Stimulated activated naive CD8-positive, alpha-beta T cell treated with anti-CD3 and anti-CD28 coated beads, Interleukin-15, amount 100 ng/mL, for 72 hours (primary cell): ENCODE measurements around the gene CDH12.

Source experiments
- ATAC-seq: fragments of 150-1000 bp; cut with Tn5 transposase; 2 replicates; pipeline ENCODE4 v1.10.0; 2021; ENCODE audit warnings: mild to moderate bottlenecking, moderate library complexity
- DNase-seq, 2 donors: peaks; one replicate each; pipeline ENCODE4 v3.0.0; 2021 to 2022
- H3K27ac Mint-ChIP-seq, 2 donors: one replicate each; pipeline ENCODE4 v1.8.0; 2022; ENCODE audit warnings: mild to moderate bottlenecking in 2 of 2, mixed read lengths in 2 of 2, moderate library complexity in 2 of 2
- H3K27me3 Mint-ChIP-seq: one replicate; pipeline ENCODE4 v1.8.0; 2022; ENCODE audit warnings: mixed read lengths
- H3K4me1 Mint-ChIP-seq: one replicate; pipeline ENCODE4 v1.8.0; 2022; ENCODE audit warnings: mild to moderate bottlenecking, mixed read lengths
- H3K4me3 Mint-ChIP-seq, 2 donors: one replicate each; pipeline ENCODE4 v1.8.0; 2022; ENCODE audit warnings: mild to moderate bottlenecking in 2 of 2, mixed read lengths in 2 of 2, moderate library complexity in 1 of 2
- H3K9me3 Mint-ChIP-seq, 2 donors: one replicate each; pipeline ENCODE4 v1.8.0; 2022; ENCODE audit warnings: mixed read lengths in 2 of 2

The CDH12 gene

DNA sequence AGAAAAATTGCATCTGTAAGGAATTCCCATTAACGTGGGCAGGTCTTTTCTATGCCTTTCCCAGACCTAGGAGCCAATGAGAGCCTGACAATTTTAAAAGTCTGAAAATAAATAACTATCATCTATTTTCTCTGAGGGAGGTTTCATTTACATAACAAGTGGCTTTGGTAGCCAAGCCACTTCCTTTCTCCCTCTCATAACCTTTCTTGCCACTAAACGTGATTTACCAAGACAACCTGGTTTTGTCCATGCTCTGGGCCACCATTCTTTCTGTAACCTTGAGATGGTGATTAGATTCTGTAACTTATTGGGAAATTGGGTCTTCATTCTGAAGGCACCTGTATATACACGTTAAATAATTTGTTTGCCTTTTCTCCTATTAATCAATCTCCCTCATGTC is 1046.9 kb downstream of the CDH12 start:
- H3K9me3 Mint-ChIP-seq, result no peaks in the 10 kb centered on the region
- H3K4me3 Mint-ChIP-seq, result no peak overlapping the region
- H3K4me1 Mint-ChIP-seq, result no peaks in the 10 kb centered on the region
- no peak overlapping the region for H3K27ac Mint-ChIP-seq
- no peak for DNase-seq
- peaks cover 6% of the 10 kb centered on the region for H3K27me3 Mint-ChIP-seq
- ATAC-seq, result no peak

GRCh38 chr5:21802869-21803490 is 1050.2 kb downstream of the CDH12 start:
- Mint-ChIP-seq H3K4me1 (no peaks in the 10 kb centered on the region), H3K27ac (no peak overlapping the region), H3K27me3 (no peaks in the 10 kb centered on the region), H3K4me3 (no peak overlapping the region), H3K9me3 (peaks cover 7 to 9% of the 10 kb centered on the region in 2 donors)
- ATAC-seq (no peak), DNase-seq (no peak)

- Mint-ChIP-seq H3K27me3 (no peaks in the 10 kb centered on the region), H3K4me1 (no peaks in the 10 kb centered on the region), H3K27ac (no peak overlapping the region), H3K9me3 (peaks cover 7 to 9% of the 10 kb centered on the region in 2 donors), H3K4me3 (no peak overlapping the region)
- ATAC-seq, result no peak
- no peak for DNase-seq
Measured at GRCh38 chr5:21802100-21802499, 1051.0 kb downstream of the CDH12 start.

DNA sequence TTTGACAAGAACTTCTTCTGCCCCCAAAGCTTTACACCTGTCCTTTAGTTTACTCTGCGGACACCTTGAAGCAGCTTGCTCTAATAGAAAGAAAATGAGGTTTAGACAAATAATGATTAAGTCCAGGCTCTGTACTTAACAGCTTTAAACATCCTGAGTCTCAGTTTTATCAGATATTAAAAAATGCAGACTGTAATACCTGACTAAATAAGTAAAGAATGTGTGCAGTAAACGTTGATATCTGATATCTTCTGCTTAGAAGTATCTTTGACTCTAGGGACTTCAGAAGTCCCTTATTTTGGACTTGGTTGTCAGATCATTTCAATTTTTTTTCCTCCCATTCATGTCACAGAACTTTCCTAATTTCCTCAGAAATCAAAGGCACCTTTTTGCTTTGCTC is 1060.4 kb downstream of the CDH12 start:
- H3K27me3 Mint-ChIP-seq, result no peaks in the 10 kb centered on the region
- no peaks in the 10 kb centered on the region for H3K4me1 Mint-ChIP-seq
- DNase-seq (no peak), ATAC-seq (no peak)
- H3K4me3 Mint-ChIP-seq, result no peak overlapping the region
- no peak overlapping the region for H3K27ac Mint-ChIP-seq
- peaks cover 3 to 6% of the 10 kb centered on the region in 2 donors for H3K9me3 Mint-ChIP-seq

DNA sequence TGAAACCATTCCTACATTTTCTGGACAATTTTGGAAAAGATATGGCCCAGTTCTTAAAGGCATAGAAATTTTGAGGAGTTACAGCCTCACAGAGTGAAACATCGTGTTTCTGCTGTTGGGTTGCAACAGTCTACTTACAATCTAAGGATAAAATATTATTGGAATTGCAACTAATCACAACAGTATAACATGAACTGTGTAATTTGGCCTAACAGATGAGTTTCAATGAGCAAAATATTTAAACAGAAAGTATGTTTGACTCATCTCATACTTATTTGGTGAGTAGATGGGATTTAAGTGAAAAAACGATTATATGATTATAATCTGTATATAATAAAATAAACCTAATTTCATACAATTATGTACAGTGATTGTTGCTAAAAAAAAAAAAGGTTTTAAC is 1061.8 kb downstream of the CDH12 start:
- ATAC-seq, result no peak
- H3K27me3 Mint-ChIP-seq, result no peaks in the 10 kb centered on the region
- H3K9me3 Mint-ChIP-seq, result peaks cover 8 to 13% of the 10 kb centered on the region in 2 donors
- H3K27ac Mint-ChIP-seq, result no peak overlapping the region
- DNase-seq, result no peak
- no peaks in the 10 kb centered on the region for H3K4me1 Mint-ChIP-seq
- H3K4me3 Mint-ChIP-seq, result no peak overlapping the region

DNA sequence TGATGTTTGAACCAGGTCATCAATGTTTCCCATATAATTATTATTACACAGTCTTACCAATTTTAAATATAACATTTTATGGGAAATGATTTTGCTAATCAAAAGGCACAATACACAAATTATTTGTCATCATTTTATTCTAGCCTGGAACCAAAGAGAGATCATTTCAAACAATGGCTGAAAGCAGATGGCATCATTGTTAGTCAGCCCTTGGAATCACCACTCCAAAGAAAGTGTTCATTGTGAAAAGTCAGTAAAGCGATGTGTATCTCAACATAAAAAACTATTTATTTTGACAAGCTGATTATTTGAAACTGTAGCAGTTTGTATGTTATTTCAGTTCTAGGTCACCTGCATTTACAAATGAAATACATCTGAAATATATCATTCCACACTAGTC is 1068.7 kb downstream of the CDH12 start:
- H3K27me3 Mint-ChIP-seq, result no peaks in the 10 kb centered on the region
- H3K9me3 Mint-ChIP-seq, result peaks cover 8 to 21% of the 10 kb centered on the region in 2 donors
- DNase-seq, result no peak
- H3K4me1 Mint-ChIP-seq, result no peaks in the 10 kb centered on the region
- no peak overlapping the region for H3K27ac Mint-ChIP-seq
- no peak overlapping the region for H3K4me3 Mint-ChIP-seq
- ATAC-seq, result no peak

GRCh38 chr5:21783074-21783679 is 1070.0 kb downstream of the CDH12 start:
- no peaks in the 10 kb centered on the region for H3K4me1 Mint-ChIP-seq
- peaks cover 7 to 19% of the 10 kb centered on the region in 2 donors for H3K9me3 Mint-ChIP-seq
- ATAC-seq (no peak), DNase-seq (no peak)
- no peaks in the 10 kb centered on the region for H3K27me3 Mint-ChIP-seq
- H3K27ac Mint-ChIP-seq, result no peak overlapping the region
- H3K4me3 Mint-ChIP-seq, result no peak overlapping the region

DNA sequence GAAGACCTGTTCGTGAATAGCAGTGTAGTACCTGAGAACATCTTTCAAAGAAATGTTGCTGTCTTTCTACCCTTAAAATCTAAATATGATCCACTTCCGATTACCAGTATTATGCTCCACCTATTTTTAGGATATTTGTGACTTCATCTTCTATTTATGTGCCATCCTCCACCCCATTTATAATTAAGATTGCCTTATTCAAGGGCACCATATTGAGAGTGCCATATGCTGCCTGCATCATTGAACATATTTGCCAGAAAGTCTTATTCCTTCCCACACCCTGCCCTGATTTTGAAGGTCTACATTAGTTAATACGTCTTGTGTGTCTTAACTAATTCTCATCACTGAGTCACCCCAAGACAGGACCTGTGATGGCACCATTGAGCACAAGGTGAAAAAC is 1076.7 kb downstream of the CDH12 start:
- H3K27ac Mint-ChIP-seq, result no peak overlapping the region
- no peak overlapping the region for H3K4me3 Mint-ChIP-seq
- peaks cover 9 to 24% of the 10 kb centered on the region in 2 donors for H3K9me3 Mint-ChIP-seq
- ATAC-seq (no peak), DNase-seq (no peak)
- H3K4me1 Mint-ChIP-seq, result no peaks in the 10 kb centered on the region
- H3K27me3 Mint-ChIP-seq, result no peaks in the 10 kb centered on the region

DNA sequence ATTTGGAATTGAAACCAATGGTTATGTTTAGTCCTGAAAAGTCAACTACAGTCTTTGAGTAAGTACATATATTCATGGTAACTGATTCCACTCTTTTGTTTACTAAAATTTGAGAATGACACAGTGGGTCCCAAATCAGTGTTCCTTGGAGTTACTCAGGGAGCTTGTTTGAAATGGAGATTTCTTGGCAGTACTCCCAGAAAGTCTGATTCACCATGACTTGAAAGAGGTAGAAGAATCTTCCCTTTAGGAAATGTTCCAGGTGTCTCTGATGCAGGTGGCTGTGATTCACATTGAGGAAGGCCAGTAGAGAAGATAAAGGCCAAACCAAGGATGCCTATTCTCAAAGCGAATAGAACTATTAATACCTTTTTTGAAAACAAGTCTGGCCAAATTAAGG is 1078.3 kb downstream of the CDH12 start:
- peaks cover 9 to 24% of the 10 kb centered on the region in 2 donors for H3K9me3 Mint-ChIP-seq
- H3K27ac Mint-ChIP-seq, result no peak overlapping the region
- ATAC-seq (no peak), DNase-seq (no peak)
- H3K27me3 Mint-ChIP-seq, result no peaks in the 10 kb centered on the region
- H3K4me1 Mint-ChIP-seq, result no peaks in the 10 kb centered on the region
- H3K4me3 Mint-ChIP-seq, result no peak overlapping the region

GRCh38 chr5:21774281-21774680 is 1078.9 kb downstream of the CDH12 start:
- Mint-ChIP-seq H3K4me1 (no peaks in the 10 kb centered on the region), H3K27ac (no peak overlapping the region)

DNA sequence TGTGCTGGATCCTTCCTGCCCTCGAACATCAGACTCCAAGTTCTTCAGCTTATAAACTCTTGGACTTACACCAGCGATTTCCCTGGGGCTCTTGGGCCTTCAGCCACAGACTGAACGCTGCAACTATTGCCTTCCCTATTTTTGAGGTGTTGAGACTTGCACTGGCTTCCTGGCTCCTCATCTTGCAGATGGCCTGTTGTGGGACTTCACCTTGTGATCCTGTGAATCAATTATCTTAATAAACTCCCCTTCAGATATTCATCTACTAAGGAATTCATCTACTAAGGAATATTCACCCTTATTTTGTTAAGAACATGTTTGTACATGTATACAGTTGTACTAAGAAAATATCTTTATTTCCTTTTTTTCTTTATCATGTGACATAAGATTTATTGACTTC is 1079.7 kb downstream of the CDH12 start:
- DNase-seq (no peak), ATAC-seq (no peak)
- Mint-ChIP-seq H3K27me3 (no peaks in the 10 kb centered on the region), H3K27ac (no peak overlapping the region), H3K4me1 (no peaks in the 10 kb centered on the region), H3K9me3 (peaks cover 9 to 24% of the 10 kb centered on the region in 2 donors), H3K4me3 (no peak overlapping the region)

More at GRCh38 chr5:21774281-21774680, 1078.9 kb downstream of the CDH12 start:
- Mint-ChIP-seq H3K27me3 (no peaks in the 10 kb centered on the region), H3K9me3 (peaks cover 9 to 24% of the 10 kb centered on the region in 2 donors), H3K4me3 (no peak overlapping the region)
- ATAC-seq (no peak), DNase-seq (no peak)

DNA sequence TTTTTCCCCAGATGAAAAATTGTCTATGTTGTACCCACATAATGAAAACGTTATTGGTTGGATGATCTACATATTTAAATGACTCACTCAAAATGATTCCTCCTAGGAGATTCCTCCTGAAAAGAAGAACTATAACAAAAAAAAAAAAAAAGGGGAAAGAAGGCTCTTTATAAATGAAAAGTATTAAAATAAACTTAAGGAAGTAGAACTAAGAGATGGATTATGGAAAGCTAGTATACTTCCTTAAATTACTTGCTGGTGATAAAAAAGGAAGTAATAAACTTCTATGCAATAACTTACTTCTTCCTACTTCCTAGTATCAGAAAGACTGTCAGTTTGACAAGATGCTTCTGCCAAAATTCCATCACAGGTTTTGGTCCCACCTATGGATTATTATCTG is 1087.7 kb downstream of the CDH12 start:
- Mint-ChIP-seq H3K27me3 (no peaks in the 10 kb centered on the region), H3K4me3 (no peak overlapping the region), H3K4me1 (no peaks in the 10 kb centered on the region), H3K9me3 (peaks cover 0 to 5% of the 10 kb centered on the region in 2 donors), H3K27ac (no peak overlapping the region)
- DNase-seq, result no peak
- no peak for ATAC-seq

DNA sequence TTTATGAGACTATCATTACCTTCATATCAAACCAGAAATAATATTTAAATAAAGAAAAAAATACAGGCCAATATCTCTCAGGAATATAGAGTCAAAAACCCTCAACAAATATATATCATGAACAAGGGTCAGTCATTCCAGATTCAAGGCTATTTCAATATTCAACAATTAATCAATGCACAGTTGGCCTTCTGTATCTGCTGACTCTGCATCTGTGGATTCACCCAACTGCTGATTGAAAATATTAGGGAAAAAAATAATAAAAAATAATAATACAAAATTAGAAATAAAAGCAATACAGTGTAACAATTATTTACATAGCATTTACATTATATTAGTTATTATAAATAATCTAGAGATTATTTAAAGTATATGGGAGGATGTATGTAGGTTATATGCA is 1114.0 kb downstream of the CDH12 start:
- Mint-ChIP-seq H3K4me1 (no peaks in the 10 kb centered on the region), H3K27me3 (no peaks in the 10 kb centered on the region), H3K27ac (no peak overlapping the region), H3K4me3 (no peak overlapping the region), H3K9me3 (peaks cover 0 to 14% of the 10 kb centered on the region in 2 donors)
- DNase-seq (no peak), ATAC-seq (no peak)

- ATAC-seq (no peak), DNase-seq (no peak)
- no peak overlapping the region for H3K4me3 Mint-ChIP-seq
- H3K9me3 Mint-ChIP-seq, result peaks cover 0 to 14% of the 10 kb centered on the region in 2 donors
- H3K4me1 Mint-ChIP-seq, result no peaks in the 10 kb centered on the region
- no peak overlapping the region for H3K27ac Mint-ChIP-seq
- no peaks in the 10 kb centered on the region for H3K27me3 Mint-ChIP-seq
Measured at GRCh38 chr5:21723500-21723899, 1129.6 kb downstream of the CDH12 start.

DNA sequence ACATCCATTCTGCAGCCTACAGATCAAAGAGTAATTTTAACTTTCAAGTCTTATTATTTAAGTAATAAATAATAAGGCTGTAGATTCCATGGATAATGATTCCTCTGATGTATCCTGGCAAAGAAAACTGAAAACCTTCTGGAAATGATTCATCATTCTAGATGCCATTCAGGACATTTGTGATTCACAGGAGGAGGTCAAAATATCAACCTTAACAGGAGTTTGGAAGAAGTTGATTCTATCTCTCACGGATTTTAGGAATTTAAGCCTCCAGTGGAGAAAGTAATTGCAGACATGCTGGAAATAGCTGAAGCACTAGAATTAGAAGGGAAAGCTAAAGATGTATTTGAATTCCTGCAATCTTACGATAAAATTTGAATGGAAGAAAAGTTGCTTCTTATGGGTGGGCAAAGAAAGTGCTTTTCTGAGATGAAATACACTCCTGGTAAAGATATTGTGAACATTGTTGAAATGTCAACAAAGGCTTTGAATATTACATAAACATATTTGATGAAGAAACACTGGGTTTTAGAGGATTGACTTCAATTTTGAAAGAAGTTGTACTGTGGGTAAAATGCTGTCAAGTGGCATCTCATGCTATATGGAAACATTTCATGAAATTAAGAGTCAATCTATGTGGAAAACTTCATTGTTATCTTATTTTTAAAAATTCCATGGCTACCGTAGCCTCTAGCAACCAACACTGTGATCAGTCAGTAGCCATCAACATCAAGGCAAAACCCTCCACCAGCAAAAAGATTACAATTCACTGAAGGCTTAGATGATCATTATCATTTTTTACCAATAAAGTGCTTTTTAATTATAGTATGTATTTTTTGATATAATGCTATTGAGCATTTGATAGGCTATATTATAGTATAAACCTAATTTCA is 1141.0 kb downstream of the CDH12 start:
- no peak overlapping the region for H3K27ac Mint-ChIP-seq
- ATAC-seq (no peak), DNase-seq (no peak)
- no peaks in the 10 kb centered on the region for H3K4me1 Mint-ChIP-seq
- no peak overlapping the region for H3K4me3 Mint-ChIP-seq
- H3K9me3 Mint-ChIP-seq, result peaks cover 6 to 15% of the 10 kb centered on the region in 2 donors
- H3K27me3 Mint-ChIP-seq, result no peaks in the 10 kb centered on the region

- H3K27ac Mint-ChIP-seq, result no peak overlapping the region
- H3K27me3 Mint-ChIP-seq, result no peaks in the 10 kb centered on the region
- no peaks in the 10 kb centered on the region for H3K4me1 Mint-ChIP-seq
- peaks cover 0 to 7% of the 10 kb centered on the region in 2 donors for H3K9me3 Mint-ChIP-seq
- ATAC-seq (peak; percentile 50), DNase-seq (no peak)
- H3K4me3 Mint-ChIP-seq, result no peak overlapping the region
Measured at GRCh38 chr5:21709770-21710169, 1143.4 kb downstream of the CDH12 start.
